Spinal cord (tissue), 10 donors: Measurements from ENCODE around the gene BFAR. TPM values are rescaled to one million over a fixed set of nuclear protein-coding genes. Genes with fewer than 3 reads are reported as not detected.

Experiments
- DNase-seq, 6 donors: peaks; one replicate each; pipeline versions ENCODE4 v3.0.0 to v3.0.0-alpha.2; 2013 to 2015; ENCODE audit warnings: low spot score in 6 of 6, low read depth in 4 of 6
- H3K27ac ChIP-seq: one replicate; pipeline ENCODE4 v1.5.1; 2013; ENCODE audit warnings: low read depth, low read length, control low read depth
- H3K27me3 ChIP-seq: one replicate; pipeline ENCODE4 v1.6.1; 2013; ENCODE audit warnings: low read length; ENCODE audit not compliant: control insufficient read depth, insufficient read depth
- H3K36me3 ChIP-seq: one replicate; pipeline ENCODE4 v1.6.1; 2013; ENCODE audit warnings: low read length; ENCODE audit not compliant: control insufficient read depth, insufficient read depth
- H3K4me1 ChIP-seq: one replicate; pipeline ENCODE4 v1.6.1; 2013; ENCODE audit warnings: low read length; ENCODE audit not compliant: control insufficient read depth, insufficient read depth
- H3K4me3 ChIP-seq: one replicate; pipeline ENCODE4 v1.5.1; 2013; ENCODE audit warnings: low read depth, low read length, control low read depth
- H3K9me3 ChIP-seq: one replicate; pipeline ENCODE4 v1.6.1; 2013; ENCODE audit warnings: low read length; ENCODE audit not compliant: control insufficient read depth, insufficient read depth
- WGBS: methylation state at CpG from one replicate; pipeline ENCODE4 v1.1.5; 2013; ENCODE audit warnings: missing lambda C conversion rate; ENCODE audit not compliant: insufficient coverage; 5-methylcytosine and 5-hydroxymethylcytosine counted together
- long read RNA-seq, 4 donors: transcript quantifications; one replicate each; lab custom pipeline, GENCODE V29; 2026
- polyA plus RNA-seq, 2 donors: library from polyadenylated mRNA; unstranded; fragments of 120-200 nt; gene quantifications; one replicate each; pipeline ENCODE4 v1.2.1, GENCODE V29; 2013; ENCODE audit not compliant: insufficient read length in 2 of 2
- total RNA-seq, 2 donors: library from RNA; depleted of rRNA in 1 of 2; stranded (reverse); fragments of 120-200 nt in 1 of 2; fragments of >200 nt in 1 of 2; gene quantifications; one replicate each; pipeline versions ENCODE4 v1.2.3 to v1.2.4, GENCODE V29; 2013 to 2014
- donor health status: healthy.

Gene BFAR, protein sequence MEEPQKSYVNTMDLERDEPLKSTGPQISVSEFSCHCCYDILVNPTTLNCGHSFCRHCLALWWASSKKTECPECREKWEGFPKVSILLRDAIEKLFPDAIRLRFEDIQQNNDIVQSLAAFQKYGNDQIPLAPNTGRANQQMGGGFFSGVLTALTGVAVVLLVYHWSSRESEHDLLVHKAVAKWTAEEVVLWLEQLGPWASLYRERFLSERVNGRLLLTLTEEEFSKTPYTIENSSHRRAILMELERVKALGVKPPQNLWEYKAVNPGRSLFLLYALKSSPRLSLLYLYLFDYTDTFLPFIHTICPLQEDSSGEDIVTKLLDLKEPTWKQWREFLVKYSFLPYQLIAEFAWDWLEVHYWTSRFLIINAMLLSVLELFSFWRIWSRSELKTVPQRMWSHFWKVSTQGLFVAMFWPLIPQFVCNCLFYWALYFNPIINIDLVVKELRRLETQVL
- total RNA-seq (10 to 100 TPM; 47.9 to 55.2 TPM), polyA plus RNA-seq (10 to 100 TPM; 42.5 to 45.5 TPM)
- long read RNA-seq, donor 1, transcript BFAR-201 (8 exons, 3,039 nt), result major isoform, 11 of 22 reads
- long read RNA-seq, donor 1, partial matches to known transcripts, result 10 of 22 reads
- long read RNA-seq, donor 1, other reads (novel, unspliced or antisense), result 0 of 22 reads
- long read RNA-seq, donor 2, partial matches to known transcripts, result 0 of 5 reads
- long read RNA-seq, donor 2, other reads (novel, unspliced or antisense), result 0 of 5 reads
- long read RNA-seq, donor 3, partial matches to known transcripts, result 0 of 6 reads
- long read RNA-seq, donor 3, other reads (novel, unspliced or antisense), result 0 of 6 reads
- long read RNA-seq, donor 4, transcript BFAR-201 (8 exons, 3,039 nt), result major isoform, 10 of 29 reads
- long read RNA-seq, donor 4, transcript BFAR-203 (4 exons, 1,414 nt), result minor isoform, 6 of 29 reads
- long read RNA-seq, donor 4, partial matches to known transcripts, result 10 of 29 reads
- long read RNA-seq, donor 4, other reads (novel, unspliced or antisense), result 0 of 29 reads

DNA sequence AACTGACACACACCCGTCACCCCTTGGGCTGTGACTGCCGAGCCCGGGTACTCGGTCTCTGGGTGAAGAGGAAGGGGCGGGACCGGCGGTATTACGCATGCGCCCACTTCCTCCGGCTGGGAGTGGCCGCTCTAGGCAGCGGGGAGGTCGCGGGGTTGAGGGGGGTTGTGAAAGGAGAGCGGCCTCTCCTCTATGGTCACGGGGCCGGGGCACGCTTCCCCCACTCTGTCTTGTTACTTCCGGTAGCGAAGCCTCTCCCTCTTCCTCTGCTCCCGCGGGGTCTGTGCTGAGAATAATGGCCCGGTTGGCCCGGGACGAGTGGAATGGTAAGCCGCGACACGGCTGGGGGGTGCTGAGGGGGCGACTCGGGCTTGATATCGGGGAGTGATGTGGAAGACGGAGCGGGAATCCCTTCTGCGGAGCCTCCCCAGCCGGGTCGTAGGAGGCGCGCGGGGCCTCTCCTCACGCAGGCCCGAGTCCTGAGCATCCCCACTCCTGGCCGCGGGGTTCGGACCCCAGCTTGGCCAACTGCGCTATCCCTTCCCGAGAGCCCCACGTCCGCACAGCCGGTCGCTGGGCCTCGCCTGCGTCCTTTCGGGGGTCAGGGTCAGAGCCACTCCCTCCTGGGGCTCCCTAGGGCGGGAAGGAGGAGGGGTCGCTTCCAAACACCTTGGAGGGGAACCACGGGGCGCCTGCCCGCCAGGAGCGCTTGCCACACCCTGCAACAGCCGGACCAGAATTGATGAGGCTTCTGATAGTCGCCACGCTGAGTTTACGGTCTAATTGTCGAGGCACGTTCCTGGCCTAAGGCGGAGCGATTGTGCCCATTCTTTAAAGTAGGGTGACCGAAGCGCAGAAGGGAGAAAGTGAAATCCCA is at the start of gene BFAR:
Gene BFAR (plus strand): TSS at position 259 of the 877 bp plus-strand sequence. CDS start 11,396 bp downstream, outside the sequence.
- Histone ChIP-seq H3K4me3 (peak within 1 kb of the TSS; percentile 80), H3K27me3 (no peaks in the 10 kb centered on the region), H3K4me1 (peaks cover 29% of the 10 kb centered on the region), H3K36me3 (peaks cover under 1% of the 10 kb centered on the region), H3K27ac (peak within 1 kb of the TSS; percentile 90), H3K9me3 (no peaks in the 10 kb centered on the region)
- peak; percentile 84 to 99 (median 97) for DNase-seq
- WGBS, result 0% methylated on average over 58 of the region's 69 CpGs

DNA sequence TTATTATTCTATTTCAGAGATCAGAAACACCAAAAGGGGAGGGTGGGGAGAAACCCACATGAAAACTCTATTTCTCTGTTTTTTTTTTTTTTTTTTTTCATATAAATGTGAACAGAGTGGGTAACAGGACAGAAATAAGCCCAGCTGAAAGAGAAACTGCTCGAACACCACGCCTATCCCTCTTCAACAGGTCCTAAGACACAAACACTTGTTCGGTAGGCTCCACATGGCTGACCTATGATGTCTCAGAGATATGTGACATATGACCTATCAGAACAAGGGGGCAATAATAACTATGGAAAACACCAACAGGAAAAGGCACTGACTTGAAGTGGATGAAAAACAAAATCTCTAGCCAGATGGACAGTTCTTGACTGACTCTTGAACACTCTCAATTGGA is 47.5 kb upstream of the BFAR start:
- WGBS, result no CpG with 5 or more reads among the region's 3 CpGs
- H3K27me3 ChIP-seq, result no peaks in the 10 kb centered on the region
- H3K36me3 ChIP-seq, result peaks cover 24% of the 10 kb centered on the region
- no peaks in the 10 kb centered on the region for H3K4me1 ChIP-seq
- no peak for DNase-seq
- no peak overlapping the region for H3K27ac ChIP-seq
- H3K9me3 ChIP-seq, result no peaks in the 10 kb centered on the region
- no peak overlapping the region for H3K4me3 ChIP-seq

DNA sequence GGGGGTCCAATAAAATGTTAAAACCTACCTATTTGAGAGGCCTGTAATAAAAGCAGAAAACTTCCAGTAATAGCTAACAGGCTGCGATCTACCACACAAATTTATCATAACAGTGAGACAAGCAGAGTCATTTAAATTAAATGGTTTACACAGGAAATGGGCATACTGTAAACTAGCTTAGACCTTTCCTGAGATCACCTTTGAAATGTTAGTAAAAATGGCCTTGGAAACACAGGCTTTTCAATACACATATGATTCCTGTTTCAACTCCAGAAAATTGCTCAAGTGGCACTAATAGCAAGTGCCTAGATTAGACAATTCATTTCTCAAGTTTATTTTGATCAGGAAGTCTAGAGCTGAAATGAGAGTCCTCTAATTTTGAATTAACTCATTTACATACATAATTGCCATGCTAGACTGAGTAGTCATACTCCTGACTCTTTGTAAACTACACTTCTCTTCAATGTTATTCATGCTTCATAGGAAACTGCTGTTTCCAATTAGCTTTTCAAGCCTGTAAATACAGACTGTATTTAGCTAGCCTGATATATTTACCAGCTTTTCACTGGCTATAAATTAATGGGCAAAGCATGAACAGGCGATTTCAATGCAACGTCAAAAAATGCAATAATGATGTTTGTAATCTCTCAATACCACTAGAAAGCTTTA is 46.0 kb upstream of the BFAR start:
- Histone ChIP-seq H3K27me3 (no peaks in the 10 kb centered on the region), H3K4me3 (no peak overlapping the region), H3K36me3 (peaks cover 28% of the 10 kb centered on the region), H3K9me3 (no peaks in the 10 kb centered on the region), H3K27ac (no peak overlapping the region), H3K4me1 (no peaks in the 10 kb centered on the region)
- peak in 1 of 6 donors; percentile 19 for DNase-seq
- WGBS, result no CpG with 5 or more reads among the region's 3 CpGs

DNA sequence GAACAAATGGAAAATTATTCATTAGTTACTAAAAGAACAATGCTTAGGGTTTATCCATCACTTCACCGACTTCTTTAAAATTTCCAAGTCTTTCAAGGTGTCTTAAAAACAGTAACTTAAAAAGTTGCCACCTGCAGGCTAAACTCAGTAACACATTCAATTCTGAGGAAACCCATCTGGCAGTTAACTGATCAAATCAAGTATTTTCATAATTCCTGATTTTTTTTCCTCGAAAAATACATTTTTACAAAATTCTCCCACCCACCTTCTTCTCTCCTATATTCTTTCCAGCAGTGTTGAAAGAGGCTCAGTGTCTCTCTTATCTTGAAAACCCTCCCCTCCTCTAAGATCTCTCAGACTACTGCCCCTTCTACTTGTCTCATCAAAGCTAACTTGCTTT is 32.6 kb upstream of the BFAR start:
- peak in 4 of 6 donors; percentile 2 to 78 (median 23) for DNase-seq
- no peak overlapping the region for H3K4me3 ChIP-seq
- no peaks in the 10 kb centered on the region for H3K27me3 ChIP-seq
- no peaks in the 10 kb centered on the region for H3K9me3 ChIP-seq
- H3K36me3 ChIP-seq, result peaks cover 43% of the 10 kb centered on the region
- WGBS, result 64% methylated on average over 1 of the region's 2 CpGs
- H3K27ac ChIP-seq, result no peak overlapping the region
- no peaks in the 10 kb centered on the region for H3K4me1 ChIP-seq

DNA sequence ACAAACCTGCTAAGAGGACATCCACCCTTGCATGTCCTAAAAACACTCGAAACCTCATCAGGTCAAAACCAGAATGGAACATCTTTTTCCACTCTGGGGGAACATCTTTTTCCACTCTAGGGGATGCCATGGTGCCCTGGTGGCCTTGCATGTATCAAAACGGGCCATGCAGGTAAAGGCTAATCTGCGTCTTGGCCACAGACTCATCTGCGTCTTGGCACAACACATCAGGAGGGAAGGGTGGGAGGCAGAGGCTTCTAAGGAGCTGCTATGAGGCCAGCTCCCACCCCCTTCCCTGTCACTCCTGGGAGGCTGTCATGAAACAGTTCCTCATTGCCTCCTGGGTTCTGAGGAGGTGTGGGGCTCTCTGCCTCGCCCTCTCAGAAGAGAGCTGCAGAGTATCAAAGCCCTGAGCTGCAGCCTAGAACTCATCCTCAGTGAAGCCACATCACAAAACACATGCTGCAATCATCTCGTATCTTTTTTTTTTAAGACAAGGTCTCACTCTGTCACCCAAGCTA is 30.2 kb upstream of the BFAR start:
- Histone ChIP-seq H3K27me3 (no peaks in the 10 kb centered on the region), H3K27ac (no peak overlapping the region), H3K9me3 (no peaks in the 10 kb centered on the region), H3K4me3 (no peak overlapping the region), H3K36me3 (peaks cover 51% of the 10 kb centered on the region), H3K4me1 (no peaks in the 10 kb centered on the region)
- WGBS, result 97% methylated on average over 6 of the region's 6 CpGs
- DNase-seq, result no peak

DNA sequence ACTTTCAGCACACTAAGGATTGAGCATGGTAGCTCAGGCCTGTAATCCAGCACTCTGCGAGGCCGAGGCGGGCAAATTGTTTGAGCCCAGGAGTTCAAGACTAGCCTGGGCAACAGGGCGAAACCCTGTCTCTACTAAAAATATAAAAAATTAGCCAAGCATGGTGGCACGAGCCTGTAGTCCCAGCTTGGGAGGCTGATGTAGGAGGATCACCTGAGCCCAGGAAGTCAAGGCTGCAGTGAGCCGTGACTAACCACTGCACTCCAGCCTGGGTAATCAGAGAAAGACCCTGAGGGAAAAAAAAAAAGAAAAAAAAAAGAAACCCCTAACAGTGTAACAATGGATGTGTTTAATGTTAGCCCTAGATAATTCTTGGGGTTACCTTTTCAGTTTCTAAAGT is 26.6 kb upstream of the BFAR start:
- DNase-seq, result no peak
- Histone ChIP-seq H3K36me3 (peaks cover 51% of the 10 kb centered on the region), H3K4me3 (no peak overlapping the region), H3K27me3 (no peaks in the 10 kb centered on the region), H3K4me1 (no peaks in the 10 kb centered on the region), H3K27ac (no peak overlapping the region), H3K9me3 (no peaks in the 10 kb centered on the region)
- 100% methylated on average over 2 of the region's 6 CpGs for WGBS

DNA sequence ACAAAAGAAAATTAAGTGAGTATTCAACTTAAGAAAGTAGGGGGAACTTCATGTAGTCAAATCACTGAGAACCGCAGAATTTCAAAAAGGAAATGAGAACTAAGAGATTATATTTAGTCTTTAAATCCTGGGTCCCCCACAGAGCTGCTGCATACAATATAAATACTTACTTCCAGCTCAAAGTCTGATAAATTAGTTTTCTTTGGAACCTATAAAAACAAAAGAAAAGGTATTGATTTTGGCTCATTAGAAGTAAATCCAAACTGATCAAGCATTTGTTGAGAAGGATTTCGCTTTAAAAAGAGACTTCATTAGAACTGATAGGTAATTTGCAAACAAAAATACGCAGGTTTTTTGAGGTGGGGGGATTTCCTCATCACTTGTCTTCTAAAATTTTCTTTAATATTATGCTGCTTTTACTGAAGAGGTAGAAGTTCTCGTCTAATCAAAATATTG is 24.6 kb upstream of the BFAR start:
- Histone ChIP-seq H3K27ac (no peak overlapping the region), H3K4me3 (no peak overlapping the region), H3K27me3 (no peaks in the 10 kb centered on the region), H3K36me3 (peaks cover 54% of the 10 kb centered on the region), H3K9me3 (no peaks in the 10 kb centered on the region), H3K4me1 (no peaks in the 10 kb centered on the region)
- no peak for DNase-seq
- whole genome bisulfite sequencing, result no CpG with 5 or more reads among the region's 4 CpGs

DNA sequence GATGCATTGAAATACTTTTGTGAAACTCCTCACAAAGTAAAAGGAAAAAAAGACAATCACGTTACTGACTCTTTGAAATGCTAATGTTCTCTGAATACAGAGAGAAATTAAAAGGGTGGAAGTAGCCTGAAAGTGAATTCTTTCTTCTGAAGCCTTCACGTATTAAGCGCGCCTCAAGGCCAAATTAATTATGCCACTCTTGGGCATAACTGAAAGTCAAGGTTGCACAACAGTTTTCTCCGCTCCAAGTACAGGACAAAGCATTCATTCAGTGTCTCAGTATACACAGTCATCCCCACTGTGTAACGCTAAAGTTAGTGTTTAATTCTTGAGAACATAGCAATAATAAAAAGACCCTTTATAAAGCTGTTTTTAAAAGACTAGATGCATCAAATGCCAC is 24.1 kb upstream of the BFAR start:
- H3K9me3 ChIP-seq, result no peaks in the 10 kb centered on the region
- DNase-seq, result peak in 1 of 6 donors; percentile 10
- no peak overlapping the region for H3K4me3 ChIP-seq
- H3K27me3 ChIP-seq, result no peaks in the 10 kb centered on the region
- H3K4me1 ChIP-seq, result no peaks in the 10 kb centered on the region
- H3K36me3 ChIP-seq, result peaks cover 49% of the 10 kb centered on the region
- no peak overlapping the region for H3K27ac ChIP-seq
- no CpG with 5 or more reads among the region's 6 CpGs for WGBS
